Kidney (tissue), 14 donors: Measurements from ENCODE around the gene UBP1. TPM values are rescaled to one million over a fixed set of nuclear protein-coding genes. Genes with fewer than 3 reads are reported as not detected.
"Not testable (repeated sequence)": the region's sequence is repeated elsewhere in the genome, so short reads cannot be mapped to it uniquely, and the experiment has no call there.

ENCODE experiments used
- DNase-seq, 5 donors: peaks; one replicate each; pipeline ENCODE4 v3.0.0-alpha.2; 2013 to 2020
- FAIRE-seq: peaks from 2 replicates; lab custom pipeline; 2012; peaks lifted over from hg19 to GRCh38; lab: Jason Lieb, UNC
- H3K27ac ChIP-seq, 2 donors: one replicate each; pipeline ENCODE4 v1.7.0; 2013; ENCODE audit warnings: low read depth in 2 of 2, low read length in 2 of 2, inconsistent platforms in 1 of 2
- H3K27me3 ChIP-seq: one replicate; pipeline ENCODE4 v1.7.1; 2013; ENCODE audit warnings: low read length, inconsistent platforms; ENCODE audit not compliant: control insufficient read depth, insufficient read depth
- H3K36me3 ChIP-seq, 3 donors: one replicate each; pipeline versions ENCODE4 v1.7.0 to v1.7.1; 2013; ENCODE audit warnings: low read length in 3 of 3, control low read depth in 1 of 3, inconsistent platforms in 1 of 3; ENCODE audit not compliant: insufficient read depth in 3 of 3, control insufficient read depth in 2 of 3
- H3K4me1 ChIP-seq, 3 donors: one replicate each; pipeline versions ENCODE4 v1.7.0 to v1.7.1; 2013; ENCODE audit warnings: low read length in 3 of 3, inconsistent platforms in 1 of 3, low read depth in 1 of 3; ENCODE audit not compliant: control insufficient read depth in 2 of 3, insufficient read depth in 2 of 3
- H3K4me3 ChIP-seq, 3 donors: one replicate each; pipeline versions ENCODE4 v1.7.0 to v1.8.1; 2013; ENCODE audit warnings: low read length in 3 of 3, control low read depth in 1 of 3, inconsistent platforms in 1 of 3
- H3K9ac ChIP-seq, 3 donors: one replicate each; pipeline versions ENCODE4 v1.7.0 to v1.7.1; 2013; ENCODE audit warnings: low read length in 3 of 3, control low read depth in 1 of 3, inconsistent platforms in 1 of 3
- H3K9me3 ChIP-seq, 3 donors: one replicate each; pipeline versions ENCODE4 v1.7.0 to v1.7.1; 2013; ENCODE audit warnings: low read length in 3 of 3, control low read depth in 1 of 3, inconsistent platforms in 1 of 3; ENCODE audit not compliant: control insufficient read depth in 2 of 3, insufficient read depth in 1 of 3
- CTCF ChIP-seq: IDR thresholded peaks from 3 replicates; pipeline ENCODE4 v1.5.1; 2012; ENCODE audit warnings: mild to moderate bottlenecking, moderate library complexity, borderline replicate concordance; ENCODE audit not compliant: insufficient read depth; ENCODE audit errors: extremely low read depth
- intact Hi-C: fragments of 100-400 bp; cut with DNase I; formaldehyde crosslinking; loops from one replicate; pipeline ENCODE4 v1.11.1; 2022
- polyA plus RNA-seq: library from polyadenylated mRNA; stranded (reverse); fragments of 350-450 nt; fragmentation: Illumina TruSeq; extraction: RNeasy Lipid Tissue Mini Kit (QIAGEN cat#74804); gene quantifications from one replicate; pipeline ENCODE4 v1.2.3, GENCODE V29; 2014; ENCODE audit warnings: low read depth, low replicate concordance; ENCODE audit not compliant: insufficient read depth
- total RNA-seq: library from RNA; stranded (reverse); fragmentation: NEBNext Ultra II Directional; extraction: Animal tissue kit (Norgen Biotek cat#: 25700); gene quantifications from one replicate; pipeline ENCODE4 v1.2.1, GENCODE V29; 2021
- donor health status: control.
- donor health status: control.
- donor health status: control.
- donor health status: control.
- donor health status: control.
- donor health status: DM: yes; HTN: yes; CAD: no.
- donor health status: Normal renal cell carcinoma (clear cell type).

The UBP1 gene
- total and polyA plus RNA-seq, 2 donors from 2014 or later = 20.4 to 57.0 TPM

- DNase-seq (no peak), FAIRE-seq (no peak)
- intact Hi-C loops = no loop called here
- peaks cover 0 to 4% (median 3%) of the 10 kb centered on the region in 3 donors for H3K4me1 ChIP-seq
- H3K27ac ChIP-seq = no peak overlapping the region
- TF ChIP-seq CTCF = no peak
- no peaks in the 10 kb centered on the region for H3K27me3 ChIP-seq
- no peaks in the 10 kb centered on the region for H3K36me3 ChIP-seq
- H3K9ac ChIP-seq = no peak overlapping the region
- H3K9me3 ChIP-seq = no peaks in the 10 kb centered on the region
- no peak overlapping the region for H3K4me3 ChIP-seq
Measured at GRCh38 chr3:33430571-33430970, 9.6 kb downstream of the UBP1 start.

- no peak for FAIRE-seq
- Histone ChIP-seq H3K4me1 (peaks cover 0 to 4% (median 2%) of the 10 kb centered on the region in 3 donors), H3K9me3 (no peaks in the 10 kb centered on the region), H3K9ac (no peak overlapping the region), H3K27me3 (no peaks in the 10 kb centered on the region), H3K36me3 (peaks cover 0 to 2% (median under 1%) of the 10 kb centered on the region in 3 donors), H3K4me3 (no peak overlapping the region), H3K27ac (no peak overlapping the region)
- intact Hi-C loops = no loop called here
- no peak for TF ChIP-seq CTCF
- no peak for DNase-seq
Measured at GRCh38 chr3:33430061-33430460, 10.1 kb downstream of the UBP1 start.

- H3K4me3 ChIP-seq, H3K9ac ChIP-seq, H3K4me1 ChIP-seq, H3K9me3 ChIP-seq, intact Hi-C loops, H3K27ac ChIP-seq, H3K27me3 ChIP-seq, DNase-seq, H3K36me3 ChIP-seq, FAIRE-seq: not testable (repeated sequence)
Measured at GRCh38 chr3:33429306-33429705, 10.9 kb downstream of the UBP1 start.

GRCh38 chr3:33428734-33429133 lies 11.5 kb downstream of the UBP1 start:
- no peak for DNase-seq
- no peak overlapping the region for H3K27ac ChIP-seq

More at GRCh38 chr3:33428734-33429133, 11.5 kb downstream of the UBP1 start:
- FAIRE-seq = no peak
- H3K27me3 ChIP-seq = no peaks in the 10 kb centered on the region
- no peak overlapping the region for H3K9ac ChIP-seq
- no peaks in the 10 kb centered on the region for H3K9me3 ChIP-seq
- intact Hi-C loops = no loop called here
- peaks cover 2 to 8% (median 2%) of the 10 kb centered on the region in 3 donors for H3K36me3 ChIP-seq
- H3K4me3 ChIP-seq = no peak overlapping the region
- H3K4me1 ChIP-seq = peaks cover 0 to 4% (median 2%) of the 10 kb centered on the region in 3 donors
- no peak for TF ChIP-seq CTCF
